Caco-2 (cell line): ENCODE data around the gene ABCF2. TPM values are rescaled to one million over a fixed set of nuclear protein-coding genes. Genes with fewer than 3 reads are reported as not detected.

ENCODE experiments used
- BruUV-seq: library from RNA; stranded (reverse); fragments of 400-500 nt; replicated peaks from 2 replicates; lab custom pipeline; 2021; lab: Mats Ljungman, UMichigan
- CTCF ChIA-PET: fragments of 300-600 bp; sonication (Branson Sonifier 250); formaldehyde crosslinking; loops from one replicate; lab custom pipeline; 2022; ENCODE audit warnings: antibody characterized with exemption; lab: Charles Lee
- POLR2A ChIA-PET: fragments of 300-600 bp; sonication (Branson Sonifier 250); formaldehyde crosslinking; loops from one replicate; lab custom pipeline; 2022; ENCODE audit warnings: antibody characterized with exemption; lab: Charles Lee
- DNase-seq, 2 experiments: peaks; one replicate each; pipeline versions ENCODE4 v3.0.0 to v3.0.0-alpha.2; 2020 to 2022
- H3K27me3 ChIP-seq: replicated peaks from 2 replicates; pipeline ENCODE4 v1.6.0; 2011; ENCODE audit warnings: low read length; ENCODE audit not compliant: control insufficient read depth, insufficient read depth
- H3K36me3 ChIP-seq: 2 replicates; pipeline ENCODE4 v1.5.1; 2011; ENCODE audit warnings: low read length; ENCODE audit not compliant: control insufficient read depth, insufficient read depth
- H3K4me1 ChIP-seq: fragments of 250-450 bp; sonication (Bioruptor Pico); 2 replicates; pipeline ENCODE4 v1.5.1; 2020; ENCODE audit warnings: mild to moderate bottlenecking
- H3K4me3 ChIP-seq: 2 replicates; pipeline ENCODE4 v1.5.1; 2011; ENCODE audit warnings: low read depth, mild to moderate bottlenecking, control low read depth, low read length
- H3K9me3 ChIP-seq: fragments of 250-450 bp; sonication (Bioruptor Pico); 2 replicates; pipeline ENCODE4 v1.5.1; 2020; ENCODE audit warnings: mild to moderate bottlenecking, moderate library complexity
- H3K27ac Mint-ChIP-seq: one replicate; pipeline ENCODE4 v1.8.0; 2022; ENCODE audit warnings: mixed read lengths; ENCODE audit not compliant: unreplicated experiment
- H3K27me3 Mint-ChIP-seq: one replicate; pipeline ENCODE4 v1.8.0; 2022; ENCODE audit warnings: mixed read lengths; ENCODE audit not compliant: insufficient read depth, unreplicated experiment
- H3K36me3 Mint-ChIP-seq: one replicate; pipeline ENCODE4 v1.8.0; 2022; ENCODE audit warnings: mild to moderate bottlenecking, mixed read lengths; ENCODE audit not compliant: insufficient read depth, unreplicated experiment
- H3K4me1 Mint-ChIP-seq: one replicate; pipeline ENCODE4 v1.8.0; 2022; ENCODE audit warnings: low read depth, mixed read lengths; ENCODE audit not compliant: unreplicated experiment
- H3K4me3 Mint-ChIP-seq: one replicate; pipeline ENCODE4 v1.8.0; 2022; ENCODE audit warnings: mild to moderate bottlenecking, moderate library complexity, mixed read lengths; ENCODE audit not compliant: unreplicated experiment
- H3K9me3 Mint-ChIP-seq: one replicate; pipeline ENCODE4 v1.8.0; 2022; ENCODE audit warnings: mixed read lengths; ENCODE audit not compliant: unreplicated experiment
- intact Hi-C: fragments of 100-400 bp; cut with micrococcal nuclease; formaldehyde crosslinking; loops from one replicate; pipeline ENCODE4 v1.10.0; 2022; ENCODE audit not compliant: unreplicated experiment
- total RNA-seq: library from RNA; stranded (reverse); gene quantifications from 2 replicates; pipeline ENCODE4 v1.2.3, GENCODE V29; 2022
- TF ChIP-seq, protein P1 (sequence below), 2 experiments: fragments of 200-600 bp in 1 of 2; IDR thresholded peaks; 1 replicate in 1 of 2; 2 replicates in 1 of 2; pipeline versions ENCODE4 v1.5.1 to v1.8.0; 2011 to 2022; ENCODE audit warnings: antibody characterized with exemption in 1 of 2, control low read depth in 1 of 2, inconsistent platforms in 1 of 2, low read depth in 1 of 2, low read length in 1 of 2, mild to moderate bottlenecking in 1 of 2, moderate library complexity in 1 of 2; ENCODE audit not compliant: insufficient read depth in 1 of 2, severe bottlenecking in 1 of 2, unreplicated experiment in 1 of 2

The ABCF2 gene
- total RNA-seq, 1 experiment from 2014 or later: 57.8 TPM

- Histone ChIP-seq H3K4me1 (no peaks in the 10 kb centered on the region), H3K27me3 (peaks cover 2% of the 10 kb centered on the region), H3K9me3 (no peaks in the 10 kb centered on the region), H3K36me3 (no peaks in the 10 kb centered on the region), H3K4me3 (no peak overlapping the region)
- Mint-ChIP-seq H3K27ac (no peak overlapping the region), H3K27me3 (peaks cover 32% of the 10 kb centered on the region), H3K9me3 (no peaks in the 10 kb centered on the region), H3K4me1 (no peaks in the 10 kb centered on the region), H3K4me3 (no peak overlapping the region), H3K36me3 (no peaks in the 10 kb centered on the region)
- no peak for DNase-seq
- TF ChIP-seq, protein P1, sequence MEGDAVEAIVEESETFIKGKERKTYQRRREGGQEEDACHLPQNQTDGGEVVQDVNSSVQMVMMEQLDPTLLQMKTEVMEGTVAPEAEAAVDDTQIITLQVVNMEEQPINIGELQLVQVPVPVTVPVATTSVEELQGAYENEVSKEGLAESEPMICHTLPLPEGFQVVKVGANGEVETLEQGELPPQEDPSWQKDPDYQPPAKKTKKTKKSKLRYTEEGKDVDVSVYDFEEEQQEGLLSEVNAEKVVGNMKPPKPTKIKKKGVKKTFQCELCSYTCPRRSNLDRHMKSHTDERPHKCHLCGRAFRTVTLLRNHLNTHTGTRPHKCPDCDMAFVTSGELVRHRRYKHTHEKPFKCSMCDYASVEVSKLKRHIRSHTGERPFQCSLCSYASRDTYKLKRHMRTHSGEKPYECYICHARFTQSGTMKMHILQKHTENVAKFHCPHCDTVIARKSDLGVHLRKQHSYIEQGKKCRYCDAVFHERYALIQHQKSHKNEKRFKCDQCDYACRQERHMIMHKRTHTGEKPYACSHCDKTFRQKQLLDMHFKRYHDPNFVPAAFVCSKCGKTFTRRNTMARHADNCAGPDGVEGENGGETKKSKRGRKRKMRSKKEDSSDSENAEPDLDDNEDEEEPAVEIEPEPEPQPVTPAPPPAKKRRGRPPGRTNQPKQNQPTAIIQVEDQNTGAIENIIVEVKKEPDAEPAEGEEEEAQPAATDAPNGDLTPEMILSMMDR (IDR thresholded peaks at IDR 0.05; ENCODE audit: insufficient read depth in 1 of 2, low read depth in 1 of 2, low read length in 1 of 2, severe bottlenecking in 1 of 2, unreplicated experiment in 1 of 2): no peak
- BruUV-seq: no TSS peak
- intact Hi-C loops: no loop called here
- ChIA-PET CTCF (interaction anchor here (0.7 kb wide), 1 partner anchor 13 kb away, joined by 3 read pairs; no protein-coding TSS in a partner anchor), POLR2A (no interaction called here)
These were observed 31.0 kb upstream of the ABCF2 start for GRCh38 chr7:151257990-151258389.

DNA sequence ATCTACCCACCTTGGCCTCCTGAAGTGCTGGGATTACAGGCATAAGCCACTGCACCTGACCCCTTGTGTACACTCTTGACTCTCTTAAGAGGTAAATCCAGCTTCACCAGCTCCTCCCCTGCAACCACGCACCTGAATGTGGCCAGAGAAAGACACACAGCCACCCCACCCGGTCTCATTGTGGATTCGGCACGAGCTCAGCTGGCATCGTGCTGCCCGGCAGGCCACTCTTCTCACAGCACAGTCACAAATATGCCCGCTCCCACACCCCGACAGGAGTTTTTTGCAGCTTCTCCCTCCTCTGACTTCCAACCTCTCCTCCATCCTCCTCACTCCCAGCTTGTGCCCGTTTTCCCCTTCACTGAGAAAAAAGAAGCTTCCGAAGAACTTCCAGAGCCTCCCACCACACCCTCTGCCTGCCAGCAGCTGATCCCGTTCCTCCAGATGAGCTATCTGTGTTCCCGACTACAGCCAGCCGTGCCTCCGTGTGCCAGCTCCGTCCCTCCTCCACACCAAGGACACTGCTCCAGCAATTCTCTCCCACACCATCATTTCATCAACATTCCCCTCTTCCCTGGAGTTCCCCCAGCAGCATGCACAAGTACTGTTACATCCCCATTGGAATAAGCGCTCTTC lies 29.5 kb upstream of the ABCF2 start:
- CTCF ChIA-PET: no interaction called here
- Histone ChIP-seq H3K27me3 (peaks cover 2% of the 10 kb centered on the region), H3K4me1 (peaks cover 8% of the 10 kb centered on the region; the same call in 1 of the 2 replicates), H3K36me3 (no peaks in the 10 kb centered on the region), H3K4me3 (no peak overlapping the region), H3K9me3 (no peaks in the 10 kb centered on the region)
- TF ChIP-seq, protein P1 (IDR thresholded peaks at IDR 0.05; ENCODE audit: insufficient read depth in 1 of 2, low read depth in 1 of 2, low read length in 1 of 2, severe bottlenecking in 1 of 2, unreplicated experiment in 1 of 2): no peak
- BruUV-seq: no TSS peak
- POLR2A ChIA-PET: no interaction called here
- DNase-seq: no peak
- intact Hi-C loops: no loop called here
- no peaks in the 10 kb centered on the region for H3K36me3 Mint-ChIP-seq
- no peak overlapping the region for H3K27ac Mint-ChIP-seq
- H3K4me3 Mint-ChIP-seq: no peak overlapping the region
- peaks cover 7% of the 10 kb centered on the region for H3K4me1 Mint-ChIP-seq
- no peaks in the 10 kb centered on the region for H3K9me3 Mint-ChIP-seq
- peaks cover 32% of the 10 kb centered on the region for H3K27me3 Mint-ChIP-seq

- POLR2A ChIA-PET: no interaction called here
- H3K36me3 ChIP-seq: no peaks in the 10 kb centered on the region
- DNase-seq: no peak
- no peaks in the 10 kb centered on the region for H3K9me3 ChIP-seq
- no TSS peak for BruUV-seq
- H3K9me3 Mint-ChIP-seq: no peaks in the 10 kb centered on the region
- peaks cover 2% of the 10 kb centered on the region for H3K27me3 ChIP-seq
- intact Hi-C loops: no loop called here
- peaks cover 19% of the 10 kb centered on the region for H3K4me1 ChIP-seq
- no peak overlapping the region for H3K27ac Mint-ChIP-seq
- H3K4me3 ChIP-seq: no peak overlapping the region
- TF ChIP-seq, protein P1 (IDR thresholded peaks at IDR 0.05; ENCODE audit: insufficient read depth in 1 of 2, low read depth in 1 of 2, low read length in 1 of 2, severe bottlenecking in 1 of 2, unreplicated experiment in 1 of 2): no peak
- H3K27me3 Mint-ChIP-seq: peaks cover 32% of the 10 kb centered on the region
- H3K4me1 Mint-ChIP-seq: peaks cover 15% of the 10 kb centered on the region
- CTCF ChIA-PET: no interaction called here
- H3K4me3 Mint-ChIP-seq: no peak overlapping the region
- H3K36me3 Mint-ChIP-seq: no peaks in the 10 kb centered on the region
These were observed 28.4 kb upstream of the ABCF2 start for GRCh38 chr7:151255390-151255789.
